Stimulated activated CD8-positive, alpha-beta memory T cell treated with anti-CD3 and anti-CD28 coated beads, Interleukin-12 subunit alpha, Interleukin-12 subunit beta, amount 100 ng/mL, for 1 hour (primary cell): Measurements from ENCODE around the gene TNFRSF1A.
A peak's percentile ranks its signal among the peaks of the same experiment; 100 is the strongest.

ENCODE experiments used
- DNase-seq: peaks from one replicate; pipeline ENCODE4 v3.0.0-alpha.2; 2020; ENCODE audit warnings: low read depth

The TNFRSF1A gene

GRCh38 chr12:6336889-6337853 is 4.7 kb downstream of the TNFRSF1A start:
- peak; percentile 56 for DNase-seq

DNA sequence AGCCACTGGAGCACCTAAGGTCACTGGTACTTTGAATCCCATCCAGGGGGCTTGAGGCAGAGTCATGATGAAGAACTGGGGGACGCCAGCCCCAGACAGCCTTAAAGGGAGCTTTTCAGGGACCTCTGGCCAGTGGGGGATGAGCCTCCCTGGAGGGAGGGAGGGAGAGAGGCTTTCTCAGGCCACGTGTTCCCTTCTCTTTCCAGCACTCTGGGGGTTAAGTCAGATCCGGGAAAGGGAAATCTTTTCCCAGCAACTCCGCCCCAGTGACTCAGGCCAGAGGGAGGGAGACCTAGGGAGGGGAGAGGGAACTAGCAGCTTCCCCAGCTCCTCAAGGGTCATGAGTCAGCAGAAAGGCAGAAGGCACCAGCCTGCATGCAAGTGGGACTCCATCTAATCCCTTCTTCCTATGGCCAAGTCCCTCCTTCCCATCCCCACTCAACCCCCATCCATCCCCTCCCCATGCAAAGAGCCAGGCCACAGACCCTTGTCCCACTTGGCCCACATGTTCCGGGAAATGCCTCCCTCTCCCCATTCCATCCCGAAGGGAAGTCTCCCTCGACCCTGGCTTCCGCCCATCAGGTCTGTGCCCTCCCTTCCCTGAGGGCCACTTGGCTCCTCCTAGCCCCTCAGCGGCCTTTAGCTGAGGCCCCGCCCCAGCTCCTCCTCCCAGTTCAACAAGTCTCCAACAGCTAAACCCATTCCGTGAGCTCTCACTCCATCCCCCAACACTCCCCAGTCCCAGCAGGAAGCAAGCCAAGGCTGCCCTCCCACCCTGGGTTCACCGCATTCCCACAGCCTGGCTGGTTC is 5.6 kb downstream of the TNFRSF1A start:
- DNase-seq = no peak

DNA sequence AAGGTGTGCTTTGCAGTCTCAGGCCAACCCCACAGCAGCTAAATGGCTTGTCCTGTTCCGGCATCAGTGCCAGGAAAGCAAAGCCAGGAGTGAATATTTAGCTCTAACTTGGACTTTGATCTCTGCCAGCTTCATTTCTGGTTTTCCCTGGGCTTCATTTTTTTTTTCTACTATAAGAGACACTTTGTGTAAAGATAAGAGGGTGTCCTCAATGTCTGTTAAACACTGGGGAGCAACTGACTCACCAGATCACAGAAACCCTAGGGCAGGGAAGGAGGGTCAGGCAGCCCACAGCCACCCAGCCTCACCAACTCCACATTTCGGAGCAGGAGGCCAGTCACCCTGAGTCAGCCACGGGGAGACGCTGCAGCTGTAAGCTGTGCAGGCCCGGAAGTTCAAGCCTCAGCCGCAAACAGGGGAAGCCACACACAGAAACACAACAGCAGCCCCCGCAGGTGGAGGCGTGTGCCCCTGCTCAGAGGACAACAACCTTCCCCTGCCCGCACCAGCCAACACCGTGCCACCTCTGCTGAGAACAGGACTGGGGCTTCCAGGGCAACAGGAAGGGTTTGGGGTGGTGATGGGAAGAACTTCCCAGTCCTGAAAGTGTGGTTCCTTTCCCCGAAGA is 6.3 kb downstream of the TNFRSF1A start:
- DNase-seq = peak; percentile 81

GRCh38 chr12:6334940-6335450 is 6.9 kb downstream of the TNFRSF1A start:
- DNase-seq = no peak

DNA sequence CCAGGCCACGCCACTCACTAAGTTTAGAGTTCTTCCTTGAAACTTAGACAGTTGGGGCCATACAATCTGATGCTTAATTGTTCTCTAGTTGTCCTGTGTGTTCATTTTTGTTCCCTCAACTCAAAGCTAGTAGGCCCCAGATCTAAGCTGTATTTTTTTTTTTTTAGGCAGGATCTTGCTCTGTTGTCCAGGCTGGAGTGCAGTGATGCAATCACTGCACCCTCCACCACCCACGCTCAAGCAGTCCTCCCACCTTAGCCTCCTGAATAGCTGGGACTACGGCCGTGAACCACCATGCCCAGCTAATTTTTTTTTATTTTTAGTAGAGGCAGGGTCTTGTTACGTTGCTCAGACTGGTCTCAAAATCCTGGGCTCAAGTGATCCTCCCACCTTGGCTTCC is 7.5 kb downstream of the TNFRSF1A start:
- DNase-seq = no peak

GRCh38 chr12:6333566-6333965 is 8.3 kb downstream of the TNFRSF1A start:
- no peak for DNase-seq

DNA sequence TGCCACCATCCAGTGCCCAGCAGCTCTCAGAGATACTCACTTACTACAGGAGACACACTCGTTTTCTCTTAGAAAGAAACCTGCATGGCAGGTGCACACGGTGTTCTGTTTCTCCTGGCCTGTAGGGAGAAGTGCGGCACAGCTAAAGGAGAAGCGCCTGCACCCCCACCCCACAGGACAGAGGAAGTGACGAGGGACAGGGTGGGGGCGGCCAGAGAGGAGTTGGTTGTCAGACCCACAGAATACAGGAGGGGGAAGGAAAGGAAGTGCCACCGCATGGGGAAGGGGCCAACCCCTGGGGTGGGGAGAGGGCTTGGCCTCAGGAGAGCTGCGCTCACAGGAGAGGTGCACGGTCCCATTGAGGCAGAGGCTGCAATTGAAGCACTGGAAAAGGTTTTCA is 8.8 kb downstream of the TNFRSF1A start:
- no peak for DNase-seq

- DNase-seq = no peak
These were observed 9.4 kb downstream of the TNFRSF1A start for GRCh38 chr12:6332459-6332858.

GRCh38 chr12:6330999-6331714 is 10.7 kb downstream of the TNFRSF1A start:
- DNase-seq = no peak

DNA sequence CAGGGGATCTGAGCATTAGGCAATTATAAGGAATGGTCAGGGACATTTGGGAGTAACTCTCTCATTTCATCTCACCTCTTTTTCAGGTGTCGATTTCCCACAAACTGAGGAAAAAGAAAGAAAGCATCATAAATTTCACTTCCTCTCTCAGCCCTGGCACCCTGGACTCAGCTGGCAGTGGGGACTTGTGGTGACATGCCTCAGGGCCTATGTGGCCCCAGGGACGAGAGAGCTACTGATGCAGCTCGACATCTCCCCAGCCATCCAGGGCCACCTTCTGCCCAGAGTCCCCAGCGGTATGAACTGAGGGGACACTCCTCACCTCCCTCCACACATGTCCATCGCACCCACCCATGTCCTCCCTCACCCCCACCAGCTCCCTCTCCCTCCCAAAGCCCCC is 11.7 kb downstream of the TNFRSF1A start:
- no peak for DNase-seq

- DNase-seq = no peak
These were observed 12.2 kb downstream of the TNFRSF1A start for GRCh38 chr12:6329703-6330064.

DNA sequence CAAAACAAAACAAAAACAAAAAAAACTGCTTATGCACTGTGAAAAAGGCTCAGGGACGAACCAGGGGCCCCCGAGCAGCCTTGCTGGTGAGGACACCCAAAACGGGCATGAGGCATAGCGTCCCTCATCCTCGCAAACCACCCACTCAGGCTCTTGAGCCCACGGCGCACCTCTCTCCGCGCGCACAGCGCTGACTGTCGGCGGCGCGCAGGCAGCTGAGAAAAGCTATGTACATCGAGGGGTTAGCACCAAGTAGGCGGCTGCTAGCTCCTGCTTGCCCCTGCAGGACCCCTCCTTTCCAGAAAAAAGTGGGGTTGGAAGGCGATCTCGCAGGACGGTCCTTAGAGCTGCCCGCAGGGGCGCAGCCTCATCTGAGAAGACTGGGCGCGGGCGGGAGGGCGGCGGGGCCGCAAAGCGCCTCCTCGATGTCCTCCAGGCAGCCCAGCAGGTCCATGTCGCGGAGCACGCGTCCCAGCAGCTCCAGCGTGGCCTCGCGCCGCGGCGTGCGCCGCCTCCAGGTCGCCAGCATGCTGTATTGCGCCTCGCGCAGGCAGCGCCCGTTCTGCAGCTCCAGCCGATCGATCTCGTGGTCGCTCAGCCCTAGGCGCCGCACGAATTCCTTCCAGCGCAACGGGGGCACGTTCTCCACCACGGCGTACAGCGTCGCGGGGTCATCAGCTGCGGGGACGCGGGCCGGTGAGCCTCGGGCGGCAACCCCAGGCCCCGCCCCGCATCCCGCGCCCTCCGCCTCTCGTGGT is 12.8 kb downstream of the TNFRSF1A start:
- DNase-seq = no peak

DNA sequence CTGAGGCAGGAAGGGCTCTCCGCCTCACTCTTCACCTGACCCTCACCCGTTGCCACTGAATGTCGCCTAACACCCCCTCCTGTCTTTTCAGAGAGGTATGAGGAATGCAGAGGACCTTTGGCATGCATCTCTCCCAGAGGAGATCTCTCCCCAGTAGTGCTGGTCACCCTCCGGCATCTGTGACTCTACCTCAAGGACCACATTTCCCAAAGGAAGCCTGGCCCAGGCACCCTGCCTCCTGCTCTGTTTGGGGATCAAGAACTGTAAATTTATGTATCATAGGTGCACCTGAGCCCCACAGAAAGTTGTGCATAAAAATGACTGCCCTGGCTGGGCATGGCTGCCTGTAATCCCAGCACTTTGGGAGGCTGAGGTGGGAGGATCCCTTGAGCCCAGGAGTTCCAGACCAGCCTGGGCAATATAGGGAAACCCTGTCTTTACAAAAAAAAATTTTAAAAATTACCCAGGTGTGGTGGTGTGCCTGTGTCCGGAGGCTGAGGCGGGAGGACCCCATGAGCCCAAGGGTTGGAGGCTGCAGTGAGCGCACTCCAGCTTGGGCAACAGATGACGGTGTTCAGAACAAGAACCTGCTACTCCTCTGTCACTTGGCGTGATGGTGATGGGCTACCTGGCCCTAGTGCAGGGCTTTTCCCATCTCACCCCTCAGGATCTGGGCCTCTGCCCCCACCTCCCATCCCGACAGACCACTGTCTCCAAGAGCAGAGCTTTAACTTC is 13.7 kb downstream of the TNFRSF1A start:
- DNase-seq = no peak

- DNase-seq = no peak
These were observed 14.4 kb downstream of the TNFRSF1A start for GRCh38 chr12:6327229-6328041.

- DNase-seq = no peak
These were observed 15.3 kb downstream of the TNFRSF1A start for GRCh38 chr12:6326316-6327228.

GRCh38 chr12:6324936-6325750 is 16.7 kb downstream of the TNFRSF1A start:
- DNase-seq = no peak

DNA sequence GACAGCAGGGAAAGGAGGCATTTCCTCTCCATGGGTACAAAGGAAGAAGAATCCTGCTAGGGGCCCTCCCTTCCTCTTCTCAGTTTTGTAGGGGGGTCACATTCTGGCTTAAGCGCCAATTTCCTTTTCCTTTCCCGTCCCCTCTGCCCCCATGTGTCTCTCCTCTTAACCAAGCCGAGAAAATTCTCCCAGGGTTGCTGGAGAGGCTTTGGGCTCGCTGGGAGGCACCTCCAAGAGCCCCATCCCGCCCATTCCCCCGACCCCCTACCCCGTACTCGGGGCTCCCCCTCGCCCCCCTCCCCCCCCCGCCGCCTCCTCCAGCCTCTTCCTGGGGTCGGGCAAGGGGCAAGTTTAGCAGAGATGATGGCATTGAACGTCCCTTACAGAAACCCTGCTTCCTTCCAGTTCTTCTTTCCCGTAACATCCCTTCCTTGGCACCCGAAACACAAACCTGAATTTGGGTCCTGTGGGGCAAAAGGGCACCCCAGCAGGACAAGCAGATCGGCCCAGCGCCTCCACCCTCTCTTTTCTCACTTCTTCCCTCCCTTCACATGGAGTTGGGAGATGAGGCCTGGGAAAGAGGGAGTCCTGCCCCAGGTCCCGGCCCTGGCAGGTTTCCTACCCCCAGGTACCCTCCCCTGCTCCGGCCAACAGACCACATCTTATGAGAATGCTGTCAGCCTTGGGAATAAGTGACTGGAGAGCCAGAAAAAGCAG is 17.7 kb downstream of the TNFRSF1A start:
- no peak for DNase-seq
